ENCODE measurements around the gene RCAN1. TPM values are rescaled to one million over a fixed set of nuclear protein-coding genes. Genes with fewer than 3 reads are reported as not detected.

The RCAN1 gene
- total RNA-seq, 2 experiments from 2014 or later = 6.8 to 8.9 TPM

DNA sequence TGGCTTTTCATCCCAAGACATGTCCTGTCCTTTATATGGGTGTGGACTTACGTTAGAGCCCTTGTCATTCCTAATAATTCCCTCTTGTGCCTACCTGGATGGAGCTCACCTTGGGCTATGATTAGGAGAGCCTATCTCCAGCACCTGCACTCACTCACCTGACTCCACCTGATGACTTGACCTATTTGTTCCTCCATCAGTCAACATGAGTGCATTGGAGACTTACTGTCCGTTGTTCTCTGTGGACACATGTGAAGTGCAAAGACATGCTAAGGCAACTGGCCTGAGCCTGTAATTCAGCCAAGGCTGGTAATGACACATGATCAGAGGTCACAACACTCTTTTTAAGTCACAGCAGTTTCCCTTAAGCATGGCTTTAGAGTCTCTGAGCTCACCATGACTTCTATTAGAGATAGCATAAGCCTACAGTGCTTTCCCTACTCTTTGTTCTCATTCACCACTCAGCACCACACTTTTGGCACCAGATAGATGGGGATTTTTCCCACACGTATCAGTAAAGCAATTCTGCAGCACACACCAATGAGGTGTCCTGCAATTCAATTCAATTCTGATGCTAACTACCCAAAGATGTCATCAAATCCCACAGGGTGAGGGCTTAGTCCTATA, 112.3 kb downstream of the RCAN1 start:
- no TSS peak for BruUV-seq (replicated peaks)
- no peaks in the 10 kb centered on the region for H3K4me1 ChIP-seq (ENCODE audit: insufficient read depth, low read length, poor library complexity, severe bottlenecking)
- POLR2A ChIA-PET = interaction anchor here (1.0 kb wide), 1 partner anchor 12 kb away, joined by 4 read pairs; no protein-coding TSS in a partner anchor
- no peaks in the 10 kb centered on the region for H3K79me2 ChIP-seq (ENCODE audit: insufficient read depth, low read depth, low read length)
- no peak overlapping the region for H3K27ac ChIP-seq (ENCODE audit: low read depth, low read length, poor library complexity, severe bottlenecking)
- no peak overlapping the region for H3K4me2 ChIP-seq (ENCODE audit: low read length)
- no peaks in the 10 kb centered on the region for H3K36me3 ChIP-seq (ENCODE audit: insufficient read depth, low read length)
- H3K9me3 ChIP-seq (ENCODE audit: low read length) = no peaks in the 10 kb centered on the region
- no peak overlapping the region for H3K4me3 ChIP-seq (ENCODE audit: low read depth, low read length, poor library complexity, severe bottlenecking)
- no peak overlapping the region for H2AFZ ChIP-seq (ENCODE audit: low read length)
- intact Hi-C loops (cut with micrococcal nuclease; ENCODE audit: unreplicated experiment) = no loop called here
- no peaks in the 10 kb centered on the region for H4K20me1 ChIP-seq (ENCODE audit: insufficient read depth, low read length)
- TF ChIP-seq, protein P1, sequence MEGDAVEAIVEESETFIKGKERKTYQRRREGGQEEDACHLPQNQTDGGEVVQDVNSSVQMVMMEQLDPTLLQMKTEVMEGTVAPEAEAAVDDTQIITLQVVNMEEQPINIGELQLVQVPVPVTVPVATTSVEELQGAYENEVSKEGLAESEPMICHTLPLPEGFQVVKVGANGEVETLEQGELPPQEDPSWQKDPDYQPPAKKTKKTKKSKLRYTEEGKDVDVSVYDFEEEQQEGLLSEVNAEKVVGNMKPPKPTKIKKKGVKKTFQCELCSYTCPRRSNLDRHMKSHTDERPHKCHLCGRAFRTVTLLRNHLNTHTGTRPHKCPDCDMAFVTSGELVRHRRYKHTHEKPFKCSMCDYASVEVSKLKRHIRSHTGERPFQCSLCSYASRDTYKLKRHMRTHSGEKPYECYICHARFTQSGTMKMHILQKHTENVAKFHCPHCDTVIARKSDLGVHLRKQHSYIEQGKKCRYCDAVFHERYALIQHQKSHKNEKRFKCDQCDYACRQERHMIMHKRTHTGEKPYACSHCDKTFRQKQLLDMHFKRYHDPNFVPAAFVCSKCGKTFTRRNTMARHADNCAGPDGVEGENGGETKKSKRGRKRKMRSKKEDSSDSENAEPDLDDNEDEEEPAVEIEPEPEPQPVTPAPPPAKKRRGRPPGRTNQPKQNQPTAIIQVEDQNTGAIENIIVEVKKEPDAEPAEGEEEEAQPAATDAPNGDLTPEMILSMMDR (conservative IDR thresholded peaks at IDR 0.05; ENCODE audit: low read length) = no peak
- TF ChIP-seq EZH2phosphoT487 (IDR thresholded peaks at IDR 0.05; ENCODE audit: borderline replicate concordance, low read depth, low read length) = no peak
- CTCF ChIA-PET (ENCODE audit: unreplicated experiment) = no interaction called here
- no peaks in the 10 kb centered on the region for H3K9me2 ChIP-seq (ENCODE audit: insufficient read depth, low read length)
- DNase-seq (ENCODE audit: low spot score) = no peak

DNA sequence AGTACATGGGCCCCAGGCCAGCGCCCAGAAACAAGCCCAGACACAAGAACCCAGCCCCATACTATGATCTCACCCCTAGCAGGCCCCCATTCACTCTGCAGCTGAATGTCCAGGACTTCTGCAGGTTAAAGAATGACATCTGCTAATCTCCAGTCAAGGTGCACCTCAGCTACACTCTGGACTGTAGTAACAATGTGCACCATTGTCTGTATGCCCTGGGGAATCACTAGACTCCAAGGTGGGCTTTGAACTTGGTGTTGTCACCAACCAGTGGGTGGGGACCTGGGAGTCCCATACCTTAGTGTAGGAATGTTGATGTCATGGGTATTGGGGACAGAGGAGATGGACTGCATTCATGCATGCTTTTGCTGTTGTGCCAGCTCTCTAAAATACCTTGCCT, 113.2 kb downstream of the RCAN1 start:
- Histone ChIP-seq H2AFZ (ENCODE audit: low read length) (no peak overlapping the region), H3K36me3 (ENCODE audit: insufficient read depth, low read length) (no peaks in the 10 kb centered on the region), H3K9me2 (ENCODE audit: insufficient read depth, low read length) (no peaks in the 10 kb centered on the region), H3K4me3 (ENCODE audit: low read depth, low read length, poor library complexity, severe bottlenecking) (no peak overlapping the region), H4K20me1 (ENCODE audit: insufficient read depth, low read length) (no peaks in the 10 kb centered on the region), H3K4me2 (ENCODE audit: low read length) (no peak overlapping the region), H3K79me2 (ENCODE audit: insufficient read depth, low read depth, low read length) (no peaks in the 10 kb centered on the region), H3K27ac (ENCODE audit: low read depth, low read length, poor library complexity, severe bottlenecking) (no peak overlapping the region), H3K4me1 (ENCODE audit: insufficient read depth, low read length, poor library complexity, severe bottlenecking) (no peaks in the 10 kb centered on the region), H3K9me3 (ENCODE audit: low read length) (no peaks in the 10 kb centered on the region)
- BruUV-seq (replicated peaks) = no TSS peak
- ChIA-PET POLR2A (interaction anchor here (0.6 kb wide), 1 partner anchor 1889 kb away, joined by 3 read pairs; no protein-coding TSS in a partner anchor), CTCF (ENCODE audit: unreplicated experiment) (no interaction called here)
- TF ChIP-seq, protein P1 (conservative IDR thresholded peaks at IDR 0.05; ENCODE audit: low read length) = no peak
- TF ChIP-seq EZH2phosphoT487 (IDR thresholded peaks at IDR 0.05; ENCODE audit: borderline replicate concordance, low read depth, low read length) = no peak
- no peak for DNase-seq (ENCODE audit: low spot score)
- intact Hi-C loops (cut with micrococcal nuclease; ENCODE audit: unreplicated experiment) = no loop called here

DNA sequence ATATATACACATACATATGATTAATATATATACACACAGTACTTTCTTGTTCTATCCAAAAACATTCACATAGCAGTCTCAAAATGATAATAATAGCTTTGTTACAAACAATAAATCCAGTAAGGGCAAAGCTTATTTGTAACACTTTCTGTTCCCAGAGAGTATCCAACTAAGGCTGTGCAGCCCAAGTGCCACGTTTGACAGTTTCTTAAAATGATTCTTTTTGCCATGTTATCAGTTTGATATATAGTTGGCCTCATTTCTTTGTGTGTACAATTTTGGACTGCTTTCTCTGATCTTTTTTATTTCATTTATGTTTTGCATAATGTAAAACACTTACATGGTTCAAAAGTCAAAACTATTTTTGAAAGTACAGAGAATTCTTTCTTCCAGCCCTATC, 114.7 kb downstream of the RCAN1 start:
- H3K79me2 ChIP-seq (ENCODE audit: insufficient read depth, low read depth, low read length) = no peaks in the 10 kb centered on the region
- no peak overlapping the region for H3K4me2 ChIP-seq (ENCODE audit: low read length)
- DNase-seq (ENCODE audit: low spot score) = no peak
- TF ChIP-seq EZH2phosphoT487 (IDR thresholded peaks at IDR 0.05; ENCODE audit: borderline replicate concordance, low read depth, low read length) = no peak
- TF ChIP-seq, protein P1 (conservative IDR thresholded peaks at IDR 0.05; ENCODE audit: low read length) = no peak
- CTCF ChIA-PET (ENCODE audit: unreplicated experiment) = no interaction called here
- H3K27ac ChIP-seq (ENCODE audit: low read depth, low read length, poor library complexity, severe bottlenecking) = no peak overlapping the region
- BruUV-seq (replicated peaks) = no TSS peak
- H4K20me1 ChIP-seq (ENCODE audit: insufficient read depth, low read length) = no peaks in the 10 kb centered on the region
- no peaks in the 10 kb centered on the region for H3K4me1 ChIP-seq (ENCODE audit: insufficient read depth, low read length, poor library complexity, severe bottlenecking)
- H3K36me3 ChIP-seq (ENCODE audit: insufficient read depth, low read length) = no peaks in the 10 kb centered on the region
- no peak overlapping the region for H3K4me3 ChIP-seq (ENCODE audit: low read depth, low read length, poor library complexity, severe bottlenecking)
- intact Hi-C loops (cut with micrococcal nuclease; ENCODE audit: unreplicated experiment) = no loop called here
- H2AFZ ChIP-seq (ENCODE audit: low read length) = no peak overlapping the region
- H3K9me3 ChIP-seq (ENCODE audit: low read length) = no peaks in the 10 kb centered on the region
- no peaks in the 10 kb centered on the region for H3K9me2 ChIP-seq (ENCODE audit: insufficient read depth, low read length)
- POLR2A ChIA-PET = no interaction called here

Measured in OCI-LY7 (cell line).